Measurements from ENCODE around the gene PARD3. TPM values are rescaled to one million over a fixed set of nuclear protein-coding genes. Genes with fewer than 3 reads are reported as not detected.

PARD3 gene
- total RNA-seq, 4 donors from 2014 or later, result 150 to 172 (median 165) TPM

- TF ChIP-seq CTCF (IDR thresholded peaks at IDR 0.05), result no peak
- no peak for TF ChIP-seq POLR2A (IDR thresholded peaks at IDR 0.05)
- 86 to 88% methylated on average over 4 of the region's 4 CpGs for WGBS, 2 donors
- intact Hi-C loops (cut with DNase I; ENCODE audit: low total_unique reads), result no loop called here
- no peak overlapping the region for H3K4me3 ChIP-seq (ENCODE audit: low read depth, poor library complexity, severe bottlenecking)
- DNase-seq (ENCODE audit: low spot score in 2 of 2), result no peak
These were observed 115.1 kb downstream of the PARD3 start for GRCh38 chr10:34699904-34700517.

GRCh38 chr10:34698979-34699378 lies 116.1 kb downstream of the PARD3 start:
- no peak for DNase-seq (ENCODE audit: low spot score in 2 of 2)
- WGBS, 2 donors, result 27 to 32% methylated on average over 3 of the region's 3 CpGs
- intact Hi-C loops (cut with DNase I; ENCODE audit: low total_unique reads), result no loop called here
- TF ChIP-seq CTCF (IDR thresholded peaks at IDR 0.05), result no peak
- TF ChIP-seq POLR2A (IDR thresholded peaks at IDR 0.05), result no peak
- no peak overlapping the region for H3K4me3 ChIP-seq (ENCODE audit: low read depth, poor library complexity, severe bottlenecking)

GRCh38 chr10:34698248-34698831 lies 116.8 kb downstream of the PARD3 start:
- DNase-seq (ENCODE audit: low spot score in 2 of 2), result no peak
- WGBS, 2 donors, result 87 to 91% methylated on average over 4 of the region's 4 CpGs
- no peak overlapping the region for H3K4me3 ChIP-seq (ENCODE audit: low read depth, poor library complexity, severe bottlenecking)
- intact Hi-C loops (cut with DNase I; ENCODE audit: low total_unique reads), result no loop called here
- TF ChIP-seq CTCF (IDR thresholded peaks at IDR 0.05) (no peak), POLR2A (IDR thresholded peaks at IDR 0.05) (no peak)

GRCh38 chr10:34697351-34698247 lies 117.5 kb downstream of the PARD3 start:
- WGBS, 2 donors, result 74 to 75% methylated on average over 5 of the region's 5 CpGs
- H3K4me3 ChIP-seq (ENCODE audit: low read depth, poor library complexity, severe bottlenecking), result no peak overlapping the region
- no peak for DNase-seq (ENCODE audit: low spot score in 2 of 2)
- TF ChIP-seq POLR2A (IDR thresholded peaks at IDR 0.05) (no peak), CTCF (IDR thresholded peaks at IDR 0.05) (no peak)
- intact Hi-C loops (cut with DNase I; ENCODE audit: low total_unique reads), result no loop called here

- TF ChIP-seq CTCF (IDR thresholded peaks at IDR 0.05) (no peak), POLR2A (IDR thresholded peaks at IDR 0.05) (no peak)
- no peak for DNase-seq (ENCODE audit: low spot score in 2 of 2)
- intact Hi-C loops (cut with DNase I; ENCODE audit: low total_unique reads), result no loop called here
- H3K4me3 ChIP-seq (ENCODE audit: low read depth, poor library complexity, severe bottlenecking), result no peak overlapping the region
- WGBS, 2 donors, result 30 to 49% methylated on average over 2 of the region's 2 CpGs
These were observed 118.7 kb downstream of the PARD3 start for GRCh38 chr10:34696423-34696822.
